ENCODE data around the gene GRB10.

- TF ChIP-seq CTCF (IDR thresholded peaks at IDR 0.05), result no peak
- TF ChIP-seq POLR2A (IDR thresholded peaks at IDR 0.05; ENCODE audit: low read depth), result no peak
Observed at GRCh38 chr7:50676740-50677637, 105.7 kb downstream of the GRB10 start.
